BLaER1 treated with 17β-estradiol and CSF1 and Interleukin-3, amounts not matched to agents 10 nM and 100 nM (cell line): ENCODE measurements around the gene FLNC.
A peak's percentile ranks its signal among the peaks of the same experiment; 100 is the strongest.

Experiments
- H3K27ac ChIP-seq, 11 experiments: shearing (Covaris generic); formaldehyde crosslinking; 2 replicates each; pipeline ENCODE4 v1.8.1; 2022
- H3K27me3 ChIP-seq, 11 experiments: shearing (Covaris generic); formaldehyde crosslinking; 2 replicates each; pipeline ENCODE4 v1.8.1; 2022
- H3K36me3 ChIP-seq, 11 experiments: shearing (Covaris generic); formaldehyde crosslinking; 2 replicates each; pipeline ENCODE4 v1.8.1; 2022
- H3K4me1 ChIP-seq, 10 experiments: shearing (Covaris generic); formaldehyde crosslinking; 2 replicates each; pipeline ENCODE4 v1.8.1; 2022
- H3K4me2 ChIP-seq, 11 experiments: shearing (Covaris generic); formaldehyde crosslinking; 2 replicates each; pipeline ENCODE4 v1.8.1; 2022
- H3K4me3 ChIP-seq, 10 experiments: shearing (Covaris generic); formaldehyde crosslinking; 2 replicates each; pipeline ENCODE4 v1.8.1; 2022
- H3K9ac ChIP-seq, 11 experiments: shearing (Covaris generic); formaldehyde crosslinking; 2 replicates each; pipeline ENCODE4 v1.8.1; 2022
- H3K9me3 ChIP-seq, 11 experiments: shearing (Covaris generic); formaldehyde crosslinking; replicated peaks in 1 of 11; 2 replicates each; pipeline ENCODE4 v1.8.1; 2022
- H4K20me1 ChIP-seq, 11 experiments: shearing (Covaris generic); formaldehyde crosslinking; 2 replicates each; pipeline ENCODE4 v1.8.1; 2022
- Cebpa-rat ChIP-seq, 11 experiments: shearing (Covaris generic); IDR thresholded peaks; 2 replicates each; pipeline ENCODE4 v1.8.1; 2022

FLNC gene

DNA sequence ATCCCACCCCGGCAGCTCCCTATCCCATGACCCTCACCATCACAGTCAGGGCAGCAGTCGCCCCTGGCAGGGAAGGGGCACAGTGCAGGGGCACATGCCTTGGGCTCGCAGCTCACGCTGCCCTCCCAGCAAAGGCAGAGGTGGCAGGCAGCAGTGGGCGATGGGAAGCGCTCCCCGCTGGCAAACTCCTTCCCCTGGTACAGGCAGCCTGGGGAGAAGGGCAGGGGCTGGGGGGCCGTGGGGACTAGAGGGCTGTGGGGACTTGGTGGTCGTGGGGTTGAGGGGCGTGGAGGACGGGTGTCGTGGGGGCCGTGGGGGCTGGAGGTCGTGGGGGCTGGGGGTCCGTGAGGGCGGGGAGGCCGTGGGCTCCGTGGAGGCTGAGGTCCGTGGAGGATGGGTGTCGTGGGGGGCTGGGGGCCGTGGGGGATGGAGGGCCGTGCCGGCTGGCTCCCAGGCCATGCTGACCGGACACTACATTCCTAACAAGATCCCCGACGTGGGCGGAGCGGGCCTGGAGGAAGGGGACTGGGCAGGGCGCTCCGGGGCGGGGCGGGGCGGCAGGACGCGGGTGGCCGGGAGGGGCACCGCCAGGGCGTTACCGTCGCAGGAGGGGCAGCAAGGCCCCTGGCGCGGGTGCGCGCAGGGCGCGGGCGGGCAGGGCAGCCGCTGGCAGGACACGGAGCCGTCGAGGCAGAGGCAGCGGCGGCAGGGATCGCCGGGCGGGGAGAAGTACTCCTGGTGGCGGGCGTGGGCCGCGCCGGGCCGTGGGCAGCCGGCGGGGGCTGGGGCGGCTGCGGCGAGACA, 60.3 kb downstream of the FLNC start:
- H3K4me3 ChIP-seq, result peak overlapping the region in 3 of 10 experiments; percentile 31 to 36 (median 35); a peak in 4 of 20 replicates
- peak overlapping the region in 5 of 11 experiments; percentile 42 to 59 (median 49); a peak in 8 of 22 replicates for H3K4me2 ChIP-seq
- H4K20me1 ChIP-seq, result no peaks in the 10 kb centered on the region; a peak in 2 of 22 replicates
- no peaks in the 10 kb centered on the region; a peak in 1 of 20 replicates for H3K4me1 ChIP-seq
- peaks cover 42 to 60% (median 50%) of the 10 kb centered on the region in 11 experiments for H3K27me3 ChIP-seq
- TF ChIP-seq Cebpa-rat (IDR thresholded peaks at IDR 0.05), result no peak
- no peak overlapping the region for H3K27ac ChIP-seq
- no peaks in the 10 kb centered on the region for H3K36me3 ChIP-seq
- H3K9ac ChIP-seq, result no peak overlapping the region
- peaks cover 0 to 3% (median 0%) of the 10 kb centered on the region in 11 experiments; a peak in 1 of 22 replicates for H3K9me3 ChIP-seq

DNA sequence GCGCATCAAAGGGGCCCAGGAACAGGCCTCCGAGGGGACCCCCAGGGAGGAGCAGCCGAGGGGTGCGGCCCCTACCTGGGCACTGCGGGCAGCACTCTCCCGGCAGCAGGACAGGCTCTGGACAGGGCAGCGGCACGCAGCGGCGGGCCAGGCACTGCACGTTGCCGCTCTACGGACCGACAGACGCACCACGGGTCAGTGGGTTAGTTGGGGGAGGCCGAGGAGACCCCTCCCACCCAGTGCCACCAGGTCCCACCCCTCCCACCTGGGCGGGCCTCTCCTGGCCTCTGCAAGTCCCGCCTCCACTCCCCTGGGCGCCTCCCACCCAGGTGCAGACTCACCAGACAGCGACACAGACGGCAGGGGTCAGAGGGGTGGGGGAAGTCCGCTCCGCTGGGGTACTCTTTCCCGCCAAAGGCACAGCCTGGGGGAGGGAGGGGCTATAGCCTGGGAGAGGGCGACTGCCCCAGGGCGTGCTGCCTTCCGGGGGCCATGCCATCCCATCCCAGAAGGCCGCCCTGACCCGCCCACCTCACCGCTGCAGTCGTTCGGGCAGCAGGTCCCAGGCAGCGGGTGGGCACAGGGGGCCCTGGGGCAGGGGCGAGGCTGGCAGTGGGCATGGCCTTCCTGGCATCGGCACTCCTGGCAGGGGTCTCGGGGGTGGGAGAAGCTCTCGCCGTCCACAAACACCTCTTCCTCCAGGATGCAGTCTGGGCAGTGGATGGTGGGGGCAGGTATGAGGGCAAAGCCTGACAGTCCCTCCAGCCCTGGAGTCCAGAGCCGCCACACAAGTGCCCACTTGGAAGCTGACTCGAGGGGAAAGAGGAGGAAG, 61.1 kb downstream of the FLNC start:
- Histone ChIP-seq H3K9ac (no peak overlapping the region), H3K27ac (no peak overlapping the region), H3K4me3 (peak overlapping the region in 3 of 10 experiments; percentile 31 to 36 (median 35); a peak in 4 of 20 replicates), H3K4me2 (peak overlapping the region in 5 of 11 experiments; percentile 42 to 59 (median 49); a peak in 8 of 22 replicates), H3K36me3 (no peaks in the 10 kb centered on the region), H3K4me1 (no peaks in the 10 kb centered on the region; a peak in 1 of 20 replicates), H4K20me1 (no peaks in the 10 kb centered on the region; a peak in 2 of 22 replicates), H3K27me3 (peaks cover 42 to 60% (median 50%) of the 10 kb centered on the region in 11 experiments), H3K9me3 (peaks cover 0 to 3% (median 0%) of the 10 kb centered on the region in 11 experiments; a peak in 2 of 22 replicates)
- no peak for TF ChIP-seq Cebpa-rat (IDR thresholded peaks at IDR 0.05)

GRCh38 chr7:128891942-128892269, 61.7 kb downstream of the FLNC start:
- Histone ChIP-seq H3K4me2 (no peak overlapping the region), H3K4me3 (no peak overlapping the region), H3K27me3 (peaks cover 42 to 60% (median 50%) of the 10 kb centered on the region in 11 experiments)

GRCh38 chr7:128892521-128893250, 62.5 kb downstream of the FLNC start:
- Histone ChIP-seq H3K9me3 (peaks cover 0 to 2% (median 0%) of the 10 kb centered on the region in 11 experiments; a peak in 2 of 22 replicates), H3K36me3 (no peaks in the 10 kb centered on the region), H4K20me1 (no peaks in the 10 kb centered on the region; a peak in 2 of 22 replicates), H3K27me3 (peaks cover 42 to 55% (median 48%) of the 10 kb centered on the region in 11 experiments), H3K4me2 (no peak overlapping the region), H3K9ac (no peak overlapping the region), H3K27ac (no peak overlapping the region), H3K4me1 (no peaks in the 10 kb centered on the region; a peak in 1 of 20 replicates), H3K4me3 (no peak overlapping the region)
- TF ChIP-seq Cebpa-rat (IDR thresholded peaks at IDR 0.05), result no peak

More at GRCh38 chr7:128891942-128892269, 61.7 kb downstream of the FLNC start:
- Histone ChIP-seq H3K4me1 (no peaks in the 10 kb centered on the region; a peak in 1 of 20 replicates), H3K9ac (no peak overlapping the region), H4K20me1 (no peaks in the 10 kb centered on the region; a peak in 2 of 22 replicates), H3K36me3 (no peaks in the 10 kb centered on the region), H3K27ac (no peak overlapping the region), H3K9me3 (peaks cover 0 to 3% (median 0%) of the 10 kb centered on the region in 11 experiments; a peak in 2 of 22 replicates)
- TF ChIP-seq Cebpa-rat (IDR thresholded peaks at IDR 0.05), result no peak

GRCh38 chr7:128893251-128894100, 63.3 kb downstream of the FLNC start:
- Histone ChIP-seq H3K36me3 (no peaks in the 10 kb centered on the region), H3K4me1 (no peaks in the 10 kb centered on the region; a peak in 1 of 20 replicates), H3K4me3 (no peak overlapping the region), H3K9me3 (peaks cover 5 to 8% (median 6%) of the 10 kb centered on the region in 11 experiments; a peak in 20 of 22 replicates), H3K4me2 (no peak overlapping the region), H4K20me1 (no peaks in the 10 kb centered on the region; a peak in 2 of 22 replicates), H3K9ac (no peak overlapping the region), H3K27me3 (peaks cover 35 to 48% (median 40%) of the 10 kb centered on the region in 11 experiments), H3K27ac (no peak overlapping the region)
- TF ChIP-seq Cebpa-rat (IDR thresholded peaks at IDR 0.05), result no peak

DNA sequence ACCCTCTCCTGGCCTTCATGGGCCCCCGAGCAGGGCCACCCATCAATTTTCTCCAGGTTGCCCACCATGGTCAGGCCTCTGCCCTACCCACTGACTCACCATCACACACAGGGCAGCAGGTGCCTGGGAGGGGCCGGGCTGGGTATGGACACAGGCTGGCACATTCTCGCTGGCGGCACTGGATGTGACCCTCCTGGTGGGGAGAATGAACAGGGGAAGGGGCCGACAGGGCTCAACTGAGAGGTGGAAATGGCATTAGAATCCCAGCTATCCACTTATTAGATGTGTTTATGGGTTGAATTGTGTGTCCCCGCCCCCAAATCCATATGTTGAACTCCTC, 63.9 kb downstream of the FLNC start:
- Histone ChIP-seq H3K4me1 (no peaks in the 10 kb centered on the region; a peak in 1 of 20 replicates), H3K4me3 (no peak overlapping the region), H3K27ac (no peak overlapping the region), H3K36me3 (no peaks in the 10 kb centered on the region), H3K4me2 (no peak overlapping the region), H4K20me1 (no peaks in the 10 kb centered on the region; a peak in 2 of 22 replicates), H3K9me3 (peaks cover 10 to 14% (median 12%) of the 10 kb centered on the region in 11 experiments; a peak in 20 of 22 replicates), H3K27me3 (peaks cover 29 to 42% (median 34%) of the 10 kb centered on the region in 11 experiments), H3K9ac (no peak overlapping the region)
- no peak for TF ChIP-seq Cebpa-rat (IDR thresholded peaks at IDR 0.05)

DNA sequence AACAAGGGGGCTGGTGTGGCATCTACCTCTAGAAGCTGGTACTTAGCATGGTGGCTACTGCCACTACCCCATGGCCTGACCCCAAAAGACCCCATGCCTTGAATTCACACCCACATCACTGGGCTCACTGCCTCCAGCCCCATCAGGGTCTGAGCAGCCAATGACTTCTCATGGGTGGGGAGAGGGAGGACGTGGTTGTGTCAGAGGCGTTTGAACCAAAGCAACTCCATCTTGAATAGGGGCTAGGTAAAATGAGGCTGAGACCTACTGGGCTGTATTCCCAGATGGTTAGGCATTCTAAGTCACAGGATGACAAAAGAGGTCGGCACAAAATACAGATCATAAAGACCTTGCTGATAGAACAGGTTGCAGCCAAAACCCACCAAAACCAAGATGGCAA, 65.1 kb downstream of the FLNC start:
- no peak for TF ChIP-seq Cebpa-rat (IDR thresholded peaks at IDR 0.05)
- Histone ChIP-seq H3K9ac (no peak overlapping the region), H3K27me3 (peaks cover 17 to 29% (median 21%) of the 10 kb centered on the region in 11 experiments), H3K4me1 (no peaks in the 10 kb centered on the region; a peak in 1 of 20 replicates), H3K4me3 (no peak overlapping the region), H4K20me1 (no peaks in the 10 kb centered on the region), H3K9me3 (peaks cover 22 to 27% (median 25%) of the 10 kb centered on the region in 11 experiments), H3K4me2 (no peak overlapping the region), H3K27ac (no peak overlapping the region), H3K36me3 (no peaks in the 10 kb centered on the region)

GRCh38 chr7:128899392-128899791, 69.2 kb downstream of the FLNC start:
- Histone ChIP-seq H3K4me1 (peaks cover 0 to 6% (median 0%) of the 10 kb centered on the region in 10 experiments; a peak in 5 of 20 replicates), H3K9me3 (peaks cover 25 to 33% (median 28%) of the 10 kb centered on the region in 11 experiments), H4K20me1 (no peaks in the 10 kb centered on the region), H3K4me2 (no peak overlapping the region), H3K4me3 (no peak overlapping the region), H3K9ac (no peak overlapping the region), H3K27ac (no peak overlapping the region), H3K27me3 (no peaks in the 10 kb centered on the region), H3K36me3 (no peaks in the 10 kb centered on the region)
- no peak for TF ChIP-seq Cebpa-rat (IDR thresholded peaks at IDR 0.05)
